Esophagus muscularis mucosa (tissue), 4 donors: Measurements from ENCODE around the gene ZC3HAV1.

Experiments used
- EP300 ChIP-seq: sonication (generic); formaldehyde crosslinking; IDR thresholded peaks from one replicate; pipeline ENCODE4 v1.6.1; 2017; ENCODE audit warnings: antibody characterized with exemption
- POLR2A ChIP-seq: fragments of 450-650 bp; IDR thresholded peaks from one replicate; pipeline ENCODE4 v1.6.1; 2017; ENCODE audit warnings: antibody characterized with exemption, moderate library complexity, mild to moderate bottlenecking, low read depth
- POLR2AphosphoS5 ChIP-seq, 2 donors: sonication (generic); formaldehyde crosslinking; IDR thresholded peaks; one replicate each; pipeline ENCODE4 v1.6.1; 2017; ENCODE audit warnings: antibody characterized with exemption in 2 of 2
- TF ChIP-seq, protein P1 (sequence below), 3 experiments: fragments of 200-600 bp in 2 of 3; fragments of 450-650 bp in 1 of 3; sonication (generic) in 2 of 3; IDR thresholded peaks; one replicate each; pipeline ENCODE4 v1.5.1; 2017 to 2019; ENCODE audit warnings: antibody characterized with exemption in 3 of 3, mild to moderate bottlenecking in 2 of 3, moderate library complexity in 1 of 3

DNA sequence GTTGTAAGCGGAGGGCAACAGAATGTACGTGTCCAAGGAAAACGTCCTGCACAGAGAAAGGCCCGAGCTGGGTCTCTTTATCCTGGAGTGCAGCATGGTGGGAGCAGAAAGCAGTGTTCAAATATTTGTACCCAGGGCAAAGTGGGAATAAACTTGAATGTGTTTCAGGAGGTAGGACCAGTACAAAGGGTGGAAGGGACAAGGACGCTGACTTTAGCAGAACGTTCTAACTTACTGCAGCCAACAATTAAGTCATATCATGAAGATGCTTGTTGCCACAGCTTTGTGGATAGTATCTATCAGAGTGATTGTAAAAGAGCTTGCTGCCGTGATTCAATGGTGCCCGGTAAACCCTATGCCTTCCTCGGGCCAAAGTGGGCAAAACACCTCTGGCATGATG lies 43.2 kb downstream of the ZC3HAV1 start:
- TF ChIP-seq, protein P1, sequence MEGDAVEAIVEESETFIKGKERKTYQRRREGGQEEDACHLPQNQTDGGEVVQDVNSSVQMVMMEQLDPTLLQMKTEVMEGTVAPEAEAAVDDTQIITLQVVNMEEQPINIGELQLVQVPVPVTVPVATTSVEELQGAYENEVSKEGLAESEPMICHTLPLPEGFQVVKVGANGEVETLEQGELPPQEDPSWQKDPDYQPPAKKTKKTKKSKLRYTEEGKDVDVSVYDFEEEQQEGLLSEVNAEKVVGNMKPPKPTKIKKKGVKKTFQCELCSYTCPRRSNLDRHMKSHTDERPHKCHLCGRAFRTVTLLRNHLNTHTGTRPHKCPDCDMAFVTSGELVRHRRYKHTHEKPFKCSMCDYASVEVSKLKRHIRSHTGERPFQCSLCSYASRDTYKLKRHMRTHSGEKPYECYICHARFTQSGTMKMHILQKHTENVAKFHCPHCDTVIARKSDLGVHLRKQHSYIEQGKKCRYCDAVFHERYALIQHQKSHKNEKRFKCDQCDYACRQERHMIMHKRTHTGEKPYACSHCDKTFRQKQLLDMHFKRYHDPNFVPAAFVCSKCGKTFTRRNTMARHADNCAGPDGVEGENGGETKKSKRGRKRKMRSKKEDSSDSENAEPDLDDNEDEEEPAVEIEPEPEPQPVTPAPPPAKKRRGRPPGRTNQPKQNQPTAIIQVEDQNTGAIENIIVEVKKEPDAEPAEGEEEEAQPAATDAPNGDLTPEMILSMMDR (IDR thresholded peaks at IDR 0.05): no peak
- TF ChIP-seq POLR2AphosphoS5 (IDR thresholded peaks at IDR 0.05) (no peak), POLR2A (no peak), EP300 (no peak)
